ENCODE measurements around the gene ZNRF3. TPM values are rescaled to one million over a fixed set of nuclear protein-coding genes. Genes with fewer than 3 reads are reported as not detected.
A peak's percentile ranks its signal among the peaks of the same experiment; 100 is the strongest.

The ZNRF3 gene
- polyA plus RNA-seq (2012; ENCODE audit: insufficient read length, low read depth): 7.5 TPM

- TF ChIP-seq TAF1 (IDR thresholded peaks at IDR 0.05; ENCODE audit: borderline replicate concordance, insufficient read depth, low read length) (peak; percentile 69; the same call in 1 of the 2 replicates), FOXP2 (optimal IDR thresholded peaks at IDR 0.05; ENCODE audit: borderline replicate concordance, extremely low read depth, extremely low read length, insufficient read depth) (peak; percentile 38), POLR2AphosphoS5 (IDR thresholded peaks at IDR 0.05; ENCODE audit: low read depth, low read length) (peak; percentile 88), REST (IDR thresholded peaks at IDR 0.05; ENCODE audit: insufficient read depth in 1 of 2, low read depth in 2 of 2, low read length in 2 of 2) (no peak), SIN3A (IDR thresholded peaks at IDR 0.05; ENCODE audit: borderline replicate concordance, insufficient read depth, low read length) (no peak; the same call in 1 of the 2 replicates)
Measured at GRCh38 chr22:28882878-28883656, at the start of gene ZNRF3. Gene ZNRF3 (plus strand): TSS chr22:28883572. CDS start chr22:28883767, 195 bp downstream.

GRCh38 chr22:28835630-28836189 is 47.7 kb upstream of the ZNRF3 start:
- TF ChIP-seq TAF1 (IDR thresholded peaks at IDR 0.05; ENCODE audit: borderline replicate concordance, insufficient read depth, low read length): no peak
- no peak for TF ChIP-seq REST (IDR thresholded peaks at IDR 0.05; ENCODE audit: insufficient read depth in 1 of 2, low read depth in 2 of 2, low read length in 2 of 2)
- TF ChIP-seq SIN3A (IDR thresholded peaks at IDR 0.05; ENCODE audit: borderline replicate concordance, insufficient read depth, low read length): no peak
- TF ChIP-seq POLR2AphosphoS5 (IDR thresholded peaks at IDR 0.05; ENCODE audit: low read depth, low read length): no peak
- TF ChIP-seq FOXP2 (optimal IDR thresholded peaks at IDR 0.05; ENCODE audit: borderline replicate concordance, extremely low read depth, extremely low read length, insufficient read depth): no peak

- TF ChIP-seq TAF1 (IDR thresholded peaks at IDR 0.05; ENCODE audit: borderline replicate concordance, insufficient read depth, low read length) (no peak), SIN3A (IDR thresholded peaks at IDR 0.05; ENCODE audit: borderline replicate concordance, insufficient read depth, low read length) (no peak), FOXP2 (optimal IDR thresholded peaks at IDR 0.05; ENCODE audit: borderline replicate concordance, extremely low read depth, extremely low read length, insufficient read depth) (no peak), REST (IDR thresholded peaks at IDR 0.05; ENCODE audit: insufficient read depth in 1 of 2, low read depth in 2 of 2, low read length in 2 of 2) (no peak), POLR2AphosphoS5 (IDR thresholded peaks at IDR 0.05; ENCODE audit: low read depth, low read length) (no peak)
Measured at GRCh38 chr22:28837640-28838039, 45.7 kb upstream of the ZNRF3 start.

- TF ChIP-seq TAF1 (IDR thresholded peaks at IDR 0.05; ENCODE audit: borderline replicate concordance, insufficient read depth, low read length) (no peak), POLR2AphosphoS5 (IDR thresholded peaks at IDR 0.05; ENCODE audit: low read depth, low read length) (no peak), REST (IDR thresholded peaks at IDR 0.05; ENCODE audit: insufficient read depth in 1 of 2, low read depth in 2 of 2, low read length in 2 of 2) (no peak), FOXP2 (optimal IDR thresholded peaks at IDR 0.05; ENCODE audit: borderline replicate concordance, extremely low read depth, extremely low read length, insufficient read depth) (no peak), SIN3A (IDR thresholded peaks at IDR 0.05; ENCODE audit: borderline replicate concordance, insufficient read depth, low read length) (no peak)
Measured at GRCh38 chr22:28838971-28839370, 44.4 kb upstream of the ZNRF3 start.

Measured in PFSK-1 (cell line).